Mesendoderm (in vitro differentiated cells): Measurements from ENCODE around the gene UBASH3B.

ENCODE experiments used
- DNase-seq: peaks from one replicate; pipeline ENCODE4 v3.0.0; 2013
- H2AK5ac ChIP-seq: 2 replicates; pipeline ENCODE4 v1.6.1; 2013; ENCODE audit warnings: low read length, inconsistent platforms
- H2BK120ac ChIP-seq: 2 replicates; pipeline ENCODE4 v1.6.1; 2013; ENCODE audit warnings: low read depth, mild to moderate bottlenecking, low read length, moderate library complexity, mixed read lengths
- H2BK15ac ChIP-seq: replicated peaks from 2 replicates; pipeline ENCODE4 v1.6.1; 2013; ENCODE audit warnings: low read depth, mild to moderate bottlenecking, moderate library complexity
- H2BK5ac ChIP-seq: 2 replicates; pipeline ENCODE4 v1.6.1; 2013; ENCODE audit warnings: low read length, inconsistent platforms
- H3K18ac ChIP-seq: 2 replicates; pipeline ENCODE4 v1.6.1; 2013; ENCODE audit warnings: mild to moderate bottlenecking, low read length, mixed read lengths
- H3K23ac ChIP-seq: one replicate; pipeline ENCODE4 v1.6.1; 2013; ENCODE audit warnings: low read length
- H3K27ac ChIP-seq: 2 replicates; pipeline ENCODE4 v1.5.1; 2013; ENCODE audit warnings: low read depth, mild to moderate bottlenecking, inconsistent platforms, low read length, moderate library complexity
- H3K27me3 ChIP-seq: 2 replicates; pipeline ENCODE4 v1.6.1; 2013; ENCODE audit warnings: low read length, control low read depth, mild to moderate bottlenecking, inconsistent platforms; ENCODE audit not compliant: insufficient read depth, poor library complexity
- H3K36me3 ChIP-seq: 2 replicates; pipeline ENCODE4 v1.6.1; 2013; ENCODE audit warnings: low read length, inconsistent platforms; ENCODE audit not compliant: control insufficient read depth, insufficient read depth
- H3K4ac ChIP-seq: one replicate; pipeline ENCODE4 v1.6.1; 2013; ENCODE audit warnings: low read depth, mild to moderate bottlenecking, low read length, moderate library complexity
- H3K4me1 ChIP-seq: 2 replicates; pipeline ENCODE4 v1.6.1; 2013; ENCODE audit warnings: low read depth, low read length, inconsistent platforms; ENCODE audit not compliant: control insufficient read depth
- H3K4me2 ChIP-seq: 2 replicates; pipeline ENCODE4 v1.6.1; 2013; ENCODE audit warnings: low read length
- H3K4me3 ChIP-seq: 2 replicates; pipeline ENCODE4 v1.5.1; 2013; ENCODE audit warnings: mild to moderate bottlenecking, low read length
- H3K56ac ChIP-seq: one replicate; pipeline ENCODE4 v1.6.1; 2013; ENCODE audit warnings: low read length
- H3K79me1 ChIP-seq: 2 replicates; pipeline ENCODE4 v1.6.1; 2013; ENCODE audit warnings: low read length, inconsistent platforms
- H3K79me2 ChIP-seq: 2 replicates; pipeline ENCODE4 v1.6.1; 2013; ENCODE audit warnings: mild to moderate bottlenecking, low read length; ENCODE audit not compliant: control insufficient read depth, insufficient read depth
- H3K9ac ChIP-seq: 2 replicates; pipeline ENCODE4 v1.6.1; 2013; ENCODE audit warnings: low read length, inconsistent platforms
- H4K5ac ChIP-seq: one replicate; pipeline ENCODE4 v1.6.1; 2013; ENCODE audit warnings: low read length
- H4K8ac ChIP-seq: one replicate; pipeline ENCODE4 v1.6.1; 2013; ENCODE audit warnings: low read depth, mild to moderate bottlenecking, control low read depth, low read length, moderate library complexity
- WGBS: extraction: QIAGEN DNeasy Blood & Tissue Kit; methylation state at CpG from one replicate; pipeline ENCODE4 v1.1.7; 2013; ENCODE audit warnings: low lambda C conversion rate, missing lambda C conversion rate; ENCODE audit not compliant: insufficient coverage; ENCODE audit errors: extremely low coverage; 5-methylcytosine and 5-hydroxymethylcytosine counted together

UBASH3B gene

GRCh38 chr11:122628810-122629555 lies 26.5 kb upstream of the UBASH3B start:
- peak; percentile 87 for DNase-seq
- Histone ChIP-seq H4K8ac (no peak overlapping the region), H3K79me1 (no peaks in the 10 kb centered on the region), H3K4me1 (no peaks in the 10 kb centered on the region), H2AK5ac (no peak overlapping the region), H4K5ac (no peak overlapping the region), H3K18ac (no peak overlapping the region), H3K36me3 (no peaks in the 10 kb centered on the region), H3K9ac (no peak overlapping the region), H2BK15ac (no peak overlapping the region), H3K79me2 (no peaks in the 10 kb centered on the region), H3K56ac (no peak overlapping the region), H3K4me3 (no peak overlapping the region), H3K4me2 (no peak overlapping the region), H3K27ac (no peak overlapping the region), H2BK5ac (no peak overlapping the region), H3K4ac (no peak overlapping the region), H2BK120ac (no peak overlapping the region), H3K23ac (no peak overlapping the region), H3K27me3 (no peaks in the 10 kb centered on the region)
- WGBS: no CpG with 5 or more reads among the region's 9 CpGs

- H3K4me1 ChIP-seq: no peaks in the 10 kb centered on the region
- WGBS: no CpG with 5 or more reads among the region's 11 CpGs
Observed at GRCh38 chr11:122632181-122632824, 23.2 kb upstream of the UBASH3B start.

GRCh38 chr11:122633219-122633829 lies 22.2 kb upstream of the UBASH3B start:
- Histone ChIP-seq H3K56ac (no peak overlapping the region), H3K23ac (no peak overlapping the region), H3K18ac (no peak overlapping the region), H3K4me1 (no peaks in the 10 kb centered on the region), H2BK15ac (no peak overlapping the region), H3K27me3 (no peaks in the 10 kb centered on the region), H3K79me1 (no peaks in the 10 kb centered on the region), H2AK5ac (no peak overlapping the region), H3K4me3 (no peak overlapping the region), H2BK120ac (no peak overlapping the region), H4K5ac (no peak overlapping the region), H2BK5ac (no peak overlapping the region), H3K27ac (no peak overlapping the region), H3K79me2 (no peaks in the 10 kb centered on the region), H3K4me2 (no peak overlapping the region), H3K4ac (peak overlapping the region; percentile 20), H3K9ac (no peak overlapping the region), H3K36me3 (no peaks in the 10 kb centered on the region), H4K8ac (no peak overlapping the region)
- no CpG with 5 or more reads among the region's 8 CpGs for WGBS
- DNase-seq: peak; percentile 84

More at GRCh38 chr11:122632181-122632824, 23.2 kb upstream of the UBASH3B start:
- Histone ChIP-seq H3K27me3 (no peaks in the 10 kb centered on the region), H2BK120ac (no peak overlapping the region), H3K4me2 (no peak overlapping the region), H3K27ac (peak overlapping the region; percentile 31), H3K18ac (peak overlapping the region; percentile 45), H4K5ac (no peak overlapping the region), H3K79me1 (no peaks in the 10 kb centered on the region), H3K23ac (no peak overlapping the region), H3K56ac (no peak overlapping the region), H3K9ac (no peak overlapping the region), H3K36me3 (no peaks in the 10 kb centered on the region), H4K8ac (no peak overlapping the region), H2AK5ac (no peak overlapping the region), H2BK5ac (no peak overlapping the region), H2BK15ac (no peak overlapping the region), H3K4ac (no peak overlapping the region), H3K4me3 (no peak overlapping the region), H3K79me2 (no peaks in the 10 kb centered on the region)
- DNase-seq: peak; percentile 76

- H3K4me3 ChIP-seq: no peak overlapping the region
- H3K23ac ChIP-seq: no peak overlapping the region
Observed at GRCh38 chr11:122634501-122634900, 21.0 kb upstream of the UBASH3B start.

GRCh38 chr11:122637541-122637940 lies 18.0 kb upstream of the UBASH3B start:
- Histone ChIP-seq H3K27me3 (no peaks in the 10 kb centered on the region), H2BK120ac (no peak overlapping the region), H2BK5ac (no peak overlapping the region), H3K36me3 (no peaks in the 10 kb centered on the region), H3K23ac (no peak overlapping the region), H3K79me1 (no peaks in the 10 kb centered on the region), H4K8ac (no peak overlapping the region), H3K18ac (no peak overlapping the region), H3K27ac (no peak overlapping the region), H4K5ac (no peak overlapping the region), H3K79me2 (no peaks in the 10 kb centered on the region), H2AK5ac (no peak overlapping the region), H3K9ac (no peak overlapping the region), H3K56ac (no peak overlapping the region), H3K4me2 (no peak overlapping the region), H3K4me1 (no peaks in the 10 kb centered on the region), H2BK15ac (no peak overlapping the region), H3K4me3 (no peak overlapping the region), H3K4ac (no peak overlapping the region)
- WGBS: no CpG with 5 or more reads among the region's 6 CpGs
- DNase-seq: no peak

More at GRCh38 chr11:122634501-122634900, 21.0 kb upstream of the UBASH3B start:
- Histone ChIP-seq H3K56ac (peak overlapping the region; percentile 82), H3K4ac (no peak overlapping the region), H3K36me3 (no peaks in the 10 kb centered on the region), H2BK120ac (no peak overlapping the region), H3K18ac (no peak overlapping the region), H2AK5ac (no peak overlapping the region), H4K8ac (no peak overlapping the region), H3K4me1 (no peaks in the 10 kb centered on the region), H3K27ac (no peak overlapping the region), H3K4me2 (no peak overlapping the region), H2BK5ac (no peak overlapping the region), H3K79me2 (no peaks in the 10 kb centered on the region), H3K9ac (no peak overlapping the region), H3K27me3 (no peaks in the 10 kb centered on the region), H3K79me1 (no peaks in the 10 kb centered on the region), H2BK15ac (no peak overlapping the region), H4K5ac (no peak overlapping the region)
- WGBS: no CpG with 5 or more reads among the region's 8 CpGs
- peak; percentile 83 for DNase-seq
